ENCODE measurements around the gene JUP. TPM values are rescaled to one million over a fixed set of nuclear protein-coding genes. Genes with fewer than 3 reads are reported as not detected.

Gene JUP
- total and polyA plus RNA-seq, 7 donors = 22.2 to 494 (median 40.3) TPM

DNA sequence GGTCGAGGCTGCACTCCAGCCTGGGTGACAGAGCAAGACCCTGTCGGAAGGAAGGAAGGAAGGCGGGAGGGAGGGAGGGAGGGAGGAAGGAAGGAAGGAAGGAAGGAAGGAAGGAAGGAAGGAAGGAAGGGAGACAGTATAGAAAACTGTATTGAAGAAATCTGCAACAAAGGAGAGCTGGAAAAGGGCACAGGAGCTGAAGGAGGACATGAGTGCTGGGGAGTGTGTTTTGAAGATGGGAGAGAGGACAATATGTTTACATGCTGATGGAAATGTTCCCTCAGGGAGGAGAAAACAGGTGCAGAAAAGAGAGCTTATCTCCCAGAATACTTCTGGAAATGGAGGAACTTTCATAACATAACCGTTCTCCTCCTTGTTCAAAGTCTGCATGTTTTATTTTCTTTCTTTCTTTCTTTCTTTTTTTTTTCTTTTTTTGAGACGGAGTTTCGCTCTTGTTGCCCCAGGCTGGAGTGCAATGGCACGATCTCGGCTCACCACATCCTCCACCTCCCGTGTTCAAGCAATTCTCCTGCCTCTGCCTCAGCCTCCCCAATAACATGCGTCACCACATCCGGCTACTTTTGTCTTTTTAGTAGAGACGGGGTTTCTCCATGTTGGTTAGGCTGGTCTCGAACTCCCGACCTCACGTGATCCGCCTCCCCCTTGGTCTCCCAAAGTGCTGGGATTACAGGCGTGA, 49.4 kb downstream of the JUP start:
- TF ChIP-seq EP300 (IDR thresholded peaks at IDR 0.05) = no peak
- no peak for TF ChIP-seq POLR2AphosphoS5 (IDR thresholded peaks at IDR 0.05)
- TF ChIP-seq POLR2A (IDR thresholded peaks at IDR 0.05) = no peak
- TF ChIP-seq, protein P1, sequence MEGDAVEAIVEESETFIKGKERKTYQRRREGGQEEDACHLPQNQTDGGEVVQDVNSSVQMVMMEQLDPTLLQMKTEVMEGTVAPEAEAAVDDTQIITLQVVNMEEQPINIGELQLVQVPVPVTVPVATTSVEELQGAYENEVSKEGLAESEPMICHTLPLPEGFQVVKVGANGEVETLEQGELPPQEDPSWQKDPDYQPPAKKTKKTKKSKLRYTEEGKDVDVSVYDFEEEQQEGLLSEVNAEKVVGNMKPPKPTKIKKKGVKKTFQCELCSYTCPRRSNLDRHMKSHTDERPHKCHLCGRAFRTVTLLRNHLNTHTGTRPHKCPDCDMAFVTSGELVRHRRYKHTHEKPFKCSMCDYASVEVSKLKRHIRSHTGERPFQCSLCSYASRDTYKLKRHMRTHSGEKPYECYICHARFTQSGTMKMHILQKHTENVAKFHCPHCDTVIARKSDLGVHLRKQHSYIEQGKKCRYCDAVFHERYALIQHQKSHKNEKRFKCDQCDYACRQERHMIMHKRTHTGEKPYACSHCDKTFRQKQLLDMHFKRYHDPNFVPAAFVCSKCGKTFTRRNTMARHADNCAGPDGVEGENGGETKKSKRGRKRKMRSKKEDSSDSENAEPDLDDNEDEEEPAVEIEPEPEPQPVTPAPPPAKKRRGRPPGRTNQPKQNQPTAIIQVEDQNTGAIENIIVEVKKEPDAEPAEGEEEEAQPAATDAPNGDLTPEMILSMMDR (IDR thresholded peaks at IDR 0.05) = no peak
- no peak for DNase-seq
- H3K27me3 ChIP-seq = peaks cover 22 to 58% (median 48%) of the 10 kb centered on the region in 3 donors
- H3K36me3 ChIP-seq = no peaks in the 10 kb centered on the region
- H3K4me3 ChIP-seq = no peak overlapping the region
- peaks cover 0 to 23% (median 18%) of the 10 kb centered on the region in 4 donors for H3K4me1 ChIP-seq
- intact Hi-C loops (cut with DNase I) = loop anchor here (10.0 kb wide), 1 partner anchor 228 kb away; the partner anchor contains the start of gene CNP
- no peak overlapping the region for H3K27ac ChIP-seq
- H3K9me3 ChIP-seq = no peaks in the 10 kb centered on the region
- WGBS, 2 donors = 62 to 71% methylated on average over 17 of the region's 17 CpGs

DNA sequence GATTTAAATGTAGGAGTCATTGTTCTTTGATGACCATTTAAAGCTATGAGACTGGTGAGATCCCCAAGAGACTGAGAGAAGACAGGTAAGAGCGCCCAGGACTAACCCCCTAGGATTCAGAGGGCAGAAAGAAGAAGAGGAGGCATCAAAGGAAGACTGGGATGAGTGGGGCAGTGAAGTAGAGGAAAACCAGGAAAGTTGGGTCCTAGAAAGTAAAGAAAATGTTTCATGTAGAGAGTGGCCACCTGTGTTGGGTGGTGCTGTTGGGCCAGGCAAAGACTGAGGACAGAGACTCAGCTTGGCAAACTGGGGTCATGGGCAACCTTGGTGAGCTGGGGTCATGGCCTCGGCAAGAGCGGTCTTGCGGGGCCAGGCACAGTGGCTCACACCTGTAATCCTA, 50.8 kb downstream of the JUP start:
- intact Hi-C loops (cut with DNase I) = loop anchor here (10.0 kb wide), 1 partner anchor 229 kb away; the partner anchor contains the start of gene CNP
- no peak overlapping the region for H3K4me3 ChIP-seq
- DNase-seq = no peak
- TF ChIP-seq EP300 (IDR thresholded peaks at IDR 0.05) (no peak), POLR2AphosphoS5 (IDR thresholded peaks at IDR 0.05) (no peak), POLR2A (IDR thresholded peaks at IDR 0.05) (no peak)
- TF ChIP-seq, protein P1 (IDR thresholded peaks at IDR 0.05) = no peak
- no peak overlapping the region for H3K27ac ChIP-seq
- no peaks in the 10 kb centered on the region for H3K9me3 ChIP-seq
- H3K27me3 ChIP-seq = peaks cover 22 to 60% (median 51%) of the 10 kb centered on the region in 3 donors
- H3K4me1 ChIP-seq = peaks cover 0 to 23% (median 18%) of the 10 kb centered on the region in 4 donors
- WGBS, 2 donors = 89 to 93% methylated on average over 4 of the region's 4 CpGs
- H3K36me3 ChIP-seq = no peaks in the 10 kb centered on the region

DNA sequence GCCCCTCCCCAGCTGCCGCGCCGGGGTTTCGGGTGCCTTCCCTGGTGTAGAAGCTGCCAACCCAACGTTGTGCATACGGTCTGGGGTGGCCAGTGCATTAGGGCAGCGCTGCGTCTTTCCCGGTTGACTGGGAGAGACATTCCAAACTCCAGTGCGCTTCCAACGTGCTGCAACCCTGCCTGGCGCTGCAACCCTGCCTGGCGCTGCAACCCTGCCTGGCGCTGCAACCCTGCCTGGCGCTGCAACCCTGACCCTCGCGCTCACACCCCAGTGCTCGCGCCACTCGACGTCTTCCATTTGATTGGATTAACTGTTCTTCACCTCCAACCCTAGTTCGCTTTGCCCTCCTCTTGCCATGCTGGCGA, 51.6 kb downstream of the JUP start:
- no peak for DNase-seq
- H3K27me3 ChIP-seq = peaks cover 22 to 60% (median 51%) of the 10 kb centered on the region in 3 donors
- intact Hi-C loops (cut with DNase I) = loop anchor here (10.0 kb wide), 1 partner anchor 230 kb away; the partner anchor contains the start of gene CNP

DNA sequence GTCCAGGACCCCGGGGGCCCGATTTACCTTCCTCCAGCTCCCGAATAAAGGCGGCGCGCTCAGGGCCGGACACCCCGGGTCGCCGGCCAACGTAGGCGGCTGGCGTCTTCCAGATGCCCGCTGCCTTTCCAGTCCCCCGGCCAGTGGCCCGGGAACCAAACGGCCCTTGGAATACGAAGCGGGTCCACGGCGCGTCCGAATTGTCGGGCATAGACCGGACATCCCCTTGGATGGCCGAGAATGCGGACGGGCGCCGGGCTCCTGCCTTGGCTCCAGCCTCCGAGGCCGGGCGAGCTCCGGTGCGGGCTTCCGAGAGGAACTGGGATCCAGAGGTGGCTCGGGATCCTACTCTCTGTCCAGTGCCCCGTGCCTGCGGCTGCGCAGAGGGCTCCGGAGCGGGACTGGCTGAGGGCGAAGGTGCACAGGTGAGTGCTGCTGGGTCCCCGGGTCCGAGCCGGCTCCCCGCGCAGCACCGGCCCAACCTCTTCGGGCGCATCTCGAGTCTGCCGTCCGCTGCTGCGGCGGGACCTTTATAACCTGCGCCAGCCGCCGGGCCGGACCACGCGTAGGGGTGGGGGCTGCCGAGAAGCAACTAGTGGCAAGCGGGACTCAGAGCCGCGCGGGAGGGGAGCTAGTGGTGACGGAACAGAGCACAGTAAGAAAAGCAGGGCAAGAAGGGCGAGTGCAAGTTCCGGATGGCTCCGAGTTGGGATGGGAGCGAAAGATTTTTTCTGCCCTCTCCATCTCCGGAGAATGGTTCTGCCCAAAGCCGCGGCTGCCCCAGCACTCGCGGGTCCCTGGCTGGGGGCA, 52.2 kb downstream of the JUP start, which contains the start of gene HAP1:
Gene HAP1 (minus strand): TSS at position 505 of the 810 bp plus-strand sequence. CDS start 9 bp downstream, at position 496.
- Histone ChIP-seq H3K9me3 (no peaks in the 10 kb centered on the region), H3K4me1 (peaks cover 0 to 23% (median 18%) of the 10 kb centered on the region in 4 donors), H3K27me3 (peaks cover 22 to 60% (median 51%) of the 10 kb centered on the region in 3 donors), H3K27ac (no peak within 1 kb of the TSS), H3K36me3 (no peaks in the 10 kb centered on the region), H3K4me3 (peak within 1 kb of the TSS; percentile 26 to 50 (median 40))
- DNase-seq = no peak
- WGBS, 2 donors = 1% methylated on average over 77 of the region's 77 CpGs
- no peak for TF ChIP-seq POLR2A (IDR thresholded peaks at IDR 0.05)
- peak in 3 of 4 donors; percentile 20 to 67 (median 55) for TF ChIP-seq POLR2AphosphoS5 (IDR thresholded peaks at IDR 0.05)
- intact Hi-C loops (cut with DNase I) = loop anchor here (10.0 kb wide), 1 partner anchor 230 kb away; the partner anchor contains the start of gene CNP

More for the DNA sequence above, 51.6 kb downstream of the JUP start:
- Histone ChIP-seq H3K36me3 (no peaks in the 10 kb centered on the region), H3K27ac (no peak overlapping the region), H3K9me3 (no peaks in the 10 kb centered on the region), H3K4me1 (peaks cover 0 to 23% (median 18%) of the 10 kb centered on the region in 4 donors), H3K4me3 (peak overlapping the region; percentile 26 to 50 (median 40))
- TF ChIP-seq, protein P1 (IDR thresholded peaks at IDR 0.05) = no peak
- TF ChIP-seq EP300 (IDR thresholded peaks at IDR 0.05) (no peak), POLR2A (IDR thresholded peaks at IDR 0.05) (no peak), POLR2AphosphoS5 (IDR thresholded peaks at IDR 0.05) (no peak)
- WGBS, 2 donors = 3 to 6% methylated on average over 23 of the region's 23 CpGs
